Endothelial cell of umbilical vein (primary cell): ENCODE data around the gene PPP1R15B.

Experiments
- CTCF ChIP-seq, 2 donors: IDR thresholded peaks; 1 replicate in 1 of 2; 2 replicates in 1 of 2; pipeline ENCODE4 v1.5.1; 2011; ENCODE audit warnings: low read length in 2 of 2, mild to moderate bottlenecking in 2 of 2, moderate library complexity in 2 of 2, control low read depth in 1 of 2, inconsistent platforms in 1 of 2, low read depth in 1 of 2; ENCODE audit not compliant: insufficient read depth in 1 of 2; ENCODE audit errors: extremely low read depth in 1 of 2
- EZH2 ChIP-seq: IDR thresholded peaks from 2 replicates; pipeline ENCODE4 v1.6.1; 2012; ENCODE audit warnings: borderline replicate concordance, low read depth, mild to moderate bottlenecking, moderate library complexity, low read length, inconsistent platforms; ENCODE audit not compliant: severe bottlenecking
- GATA2 ChIP-seq: IDR thresholded peaks from 2 replicates; pipeline ENCODE4 v1.7.0; 2011; ENCODE audit warnings: low read depth, mild to moderate bottlenecking, moderate library complexity, mixed read lengths, low read length; ENCODE audit not compliant: insufficient read length, insufficient read depth
- JUN ChIP-seq: IDR thresholded peaks from 2 replicates; pipeline ENCODE4 v1.6.1; 2011; ENCODE audit warnings: borderline replicate concordance, low read depth; ENCODE audit not compliant: insufficient read length, insufficient read depth
- MAX ChIP-seq: IDR thresholded peaks from 2 replicates; pipeline ENCODE4 v1.6.1; 2011; ENCODE audit not compliant: insufficient read depth, insufficient read length
- MYC ChIP-seq: IDR thresholded peaks from one replicate; pipeline ENCODE4 v1.6.1; 2011; ENCODE audit warnings: mild to moderate bottlenecking, low read depth, low read length
- POLR2A ChIP-seq: IDR thresholded peaks from 2 replicates; pipeline ENCODE4 v1.6.1; 2012; ENCODE audit warnings: low read depth, mild to moderate bottlenecking, control low read depth, low read length
- POLR2AphosphoS5 ChIP-seq: IDR thresholded peaks from 2 replicates; pipeline ENCODE4 v1.6.1; 2012; ENCODE audit warnings: low read depth, mild to moderate bottlenecking, control low read depth, low read length, moderate library complexity; ENCODE audit not compliant: insufficient read depth

- TF ChIP-seq POLR2AphosphoS5 = no peak
- TF ChIP-seq CTCF (IDR thresholded peaks at IDR 0.05; ENCODE audit: extremely low read depth in 1 of 2, insufficient read depth in 1 of 2, low read depth in 1 of 2, low read length in 2 of 2) = no peak
- no peak for TF ChIP-seq GATA2
- TF ChIP-seq POLR2A = no peak
- TF ChIP-seq MYC = no peak
- TF ChIP-seq EZH2 = no peak
- no peak for TF ChIP-seq MAX
- TF ChIP-seq JUN = no peak
These were observed 15.5 kb upstream of the PPP1R15B start for GRCh38 chr1:204426971-204427701.
